Measurements from ENCODE around the gene SEC24C.

The SEC24C gene

DNA sequence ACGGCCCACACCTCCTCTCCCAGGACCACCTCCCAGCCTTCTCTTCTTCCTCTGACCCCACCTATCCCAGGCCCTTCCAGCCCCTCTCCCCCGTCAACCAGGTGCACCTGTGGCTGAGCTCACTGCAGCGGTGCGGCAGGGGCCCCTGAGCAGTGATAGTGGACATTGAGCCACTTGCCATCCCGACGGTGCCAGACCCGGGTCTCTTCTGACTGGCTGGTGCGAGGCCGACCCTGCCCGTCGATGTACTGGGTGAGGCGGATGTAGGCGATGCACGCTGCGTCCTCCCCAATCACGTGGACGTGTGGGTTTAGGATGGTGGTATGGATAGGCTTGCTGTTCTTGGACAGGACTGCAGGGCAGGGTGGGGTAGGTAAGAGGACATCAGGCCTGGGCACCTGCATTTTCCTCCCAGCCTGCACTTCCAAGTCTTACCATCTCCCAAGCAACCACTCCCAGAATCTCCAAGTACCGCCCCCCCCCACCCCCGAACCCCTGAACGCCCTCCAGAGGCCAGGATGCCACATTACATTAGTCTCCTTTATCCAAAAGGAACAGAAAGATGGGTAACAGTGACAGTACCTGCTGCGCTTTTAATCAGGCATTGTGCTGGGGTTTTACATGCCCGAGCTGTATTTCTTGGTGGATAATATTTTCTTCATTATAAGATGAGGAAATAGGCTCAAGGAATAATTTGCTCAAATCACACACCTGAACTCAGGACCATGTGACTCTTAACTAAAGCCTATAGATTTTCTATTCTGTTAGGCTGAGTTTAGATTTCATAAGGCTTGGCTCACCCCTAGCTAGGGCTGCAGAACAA lies 70.9 kb downstream of the SEC24C start:
- TF ChIP-seq CTCF (IDR thresholded peaks at IDR 0.05; ENCODE audit: insufficient read depth, low read depth, low read length, missing control alignments): peak; percentile 33
- peak; percentile 25 for DNase-seq (ENCODE audit: low read depth)

DNA sequence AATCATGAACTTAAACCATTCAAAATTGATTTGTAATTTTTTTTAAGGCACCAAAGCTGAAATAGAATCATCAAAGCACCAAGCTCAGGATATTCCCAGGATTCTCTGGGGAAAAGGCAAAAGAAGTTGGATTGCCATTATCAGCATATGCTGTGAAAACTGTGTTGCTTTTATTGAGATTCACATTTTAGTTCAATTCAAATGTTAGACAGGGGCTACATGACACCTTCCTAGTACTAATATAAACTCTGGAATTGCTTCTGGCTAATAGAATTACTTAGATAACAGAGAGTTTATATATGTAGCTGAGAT lies 71.5 kb downstream of the SEC24C start:
- H3K4me3 ChIP-seq (ENCODE audit: low read length): no peak overlapping the region
- TF ChIP-seq CTCF (IDR thresholded peaks at IDR 0.05; ENCODE audit: insufficient read depth, low read depth, low read length, missing control alignments): no peak
- no peak for DNase-seq (ENCODE audit: low read depth)

More for the DNA sequence above, 70.9 kb downstream of the SEC24C start:
- H3K4me3 ChIP-seq (ENCODE audit: low read length): no peak overlapping the region

GRCh38 chr10:73816917-73817729 lies 73.0 kb downstream of the SEC24C start:
- no peak overlapping the region for H3K4me3 ChIP-seq (ENCODE audit: low read length)
- DNase-seq (ENCODE audit: low read depth): no peak
- TF ChIP-seq CTCF (IDR thresholded peaks at IDR 0.05; ENCODE audit: insufficient read depth, low read depth, low read length, missing control alignments): no peak

DNA sequence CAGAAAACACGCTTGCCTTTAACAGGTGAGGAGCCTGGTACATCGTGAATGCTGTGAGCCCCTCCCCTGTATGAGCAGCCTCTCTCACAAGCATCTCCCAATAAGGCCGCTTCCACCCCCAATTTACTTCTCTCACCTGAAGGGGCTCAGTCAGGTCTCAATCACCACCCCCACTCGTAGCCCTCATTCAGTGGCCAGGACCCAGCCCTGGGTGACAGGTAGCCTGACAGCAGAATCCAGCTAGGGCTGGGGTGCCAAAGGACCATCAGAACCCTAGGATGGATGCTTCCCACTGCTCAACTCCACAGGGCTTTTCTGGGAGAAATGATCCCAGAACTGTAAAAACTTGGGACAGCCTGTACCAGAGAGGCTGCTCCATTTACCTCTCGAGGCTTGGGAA lies 73.7 kb downstream of the SEC24C start:
- DNase-seq (ENCODE audit: low read depth): no peak
- no peak overlapping the region for H3K4me3 ChIP-seq (ENCODE audit: low read length)
- TF ChIP-seq CTCF (IDR thresholded peaks at IDR 0.05; ENCODE audit: insufficient read depth, low read depth, low read length, missing control alignments): no peak

GRCh38 chr10:73818402-73818801 lies 74.2 kb downstream of the SEC24C start:
- DNase-seq (ENCODE audit: low read depth): no peak
- no peak overlapping the region for H3K4me3 ChIP-seq (ENCODE audit: low read length)
- TF ChIP-seq CTCF (IDR thresholded peaks at IDR 0.05; ENCODE audit: insufficient read depth, low read depth, low read length, missing control alignments): no peak

GRCh38 chr10:73819081-73819480 lies 74.9 kb downstream of the SEC24C start:
- DNase-seq (ENCODE audit: low read depth): no peak
- no peak for TF ChIP-seq CTCF (IDR thresholded peaks at IDR 0.05; ENCODE audit: insufficient read depth, low read depth, low read length, missing control alignments)
- H3K4me3 ChIP-seq (ENCODE audit: low read length): no peak overlapping the region
